ENCODE results near the gene RTP3. TPM values are rescaled to one million over a fixed set of nuclear protein-coding genes. Genes with fewer than 3 reads are reported as not detected.

Gene RTP3
- total and polyA plus RNA-seq, 7 donors = not detected

- intact Hi-C loops (cut with DNase I) = no loop called here
- WGBS, 2 donors = 25 to 56% methylated on average over 44 of the region's 44 CpGs
- Histone ChIP-seq H3K36me3 (no peaks in the 10 kb centered on the region), H3K4me1 (no peaks in the 10 kb centered on the region), H3K9me3 (no peaks in the 10 kb centered on the region), H3K27ac (no peak within 1 kb of the TSS), H3K4me3 (no peak within 1 kb of the TSS), H3K27me3 (peaks cover 5 to 32% (median 25%) of the 10 kb centered on the region in 3 donors)
- no peak for DNase-seq
- TF ChIP-seq CTCF (IDR thresholded peaks at IDR 0.05) (no peak), POLR2A (IDR thresholded peaks at IDR 0.05) (no peak)
Observed at GRCh38 chr3:46464326-46465195, 33.2 kb upstream of the RTP3 start, which contains the start of gene LTF. LTF (minus strand) TSS chr3:46464905; CDS start chr3:46464867, 38 bp downstream.

GRCh38 chr3:46465196-46465520 is 32.6 kb upstream of the RTP3 start:
- Histone ChIP-seq H3K4me3 (no peak overlapping the region), H3K27me3 (peaks cover 5 to 32% (median 25%) of the 10 kb centered on the region in 3 donors), H3K4me1 (no peaks in the 10 kb centered on the region), H3K36me3 (no peaks in the 10 kb centered on the region), H3K9me3 (no peaks in the 10 kb centered on the region), H3K27ac (no peak overlapping the region)
- no peak for DNase-seq
- intact Hi-C loops (cut with DNase I) = no loop called here
- WGBS, 2 donors = 69 to 70% methylated on average over 2 of the region's 2 CpGs
- no peak for TF ChIP-seq POLR2A (IDR thresholded peaks at IDR 0.05)
- TF ChIP-seq CTCF (IDR thresholded peaks at IDR 0.05) = no peak
- no peak for TF ChIP-seq EP300 (IDR thresholded peaks at IDR 0.05)
- TF ChIP-seq POLR2AphosphoS5 (IDR thresholded peaks at IDR 0.05) = no peak

GRCh38 chr3:46466273-46466672 is 31.5 kb upstream of the RTP3 start:
- H3K27me3 ChIP-seq = peaks cover 5 to 32% (median 25%) of the 10 kb centered on the region in 3 donors
- intact Hi-C loops (cut with DNase I) = no loop called here

GRCh38 chr3:46466871-46467403 is 30.8 kb upstream of the RTP3 start:
- DNase-seq = no peak
- H3K4me1 ChIP-seq = no peaks in the 10 kb centered on the region
- WGBS, 2 donors = 89 to 91% methylated on average over 1 of the region's 1 CpG
- intact Hi-C loops (cut with DNase I) = no loop called here
- no peak for TF ChIP-seq POLR2A (IDR thresholded peaks at IDR 0.05)
- no peak for TF ChIP-seq POLR2AphosphoS5 (IDR thresholded peaks at IDR 0.05)
- TF ChIP-seq CTCF (IDR thresholded peaks at IDR 0.05) = no peak
- no peak for TF ChIP-seq EP300 (IDR thresholded peaks at IDR 0.05)
- no peaks in the 10 kb centered on the region for H3K36me3 ChIP-seq
- H3K27me3 ChIP-seq = peaks cover 5 to 32% (median 25%) of the 10 kb centered on the region in 3 donors
- no peak overlapping the region for H3K4me3 ChIP-seq
- no peak overlapping the region for H3K27ac ChIP-seq
- H3K9me3 ChIP-seq = no peaks in the 10 kb centered on the region

More at GRCh38 chr3:46466273-46466672, 31.5 kb upstream of the RTP3 start:
- no peak overlapping the region for H3K27ac ChIP-seq
- H3K4me3 ChIP-seq = no peak overlapping the region
- H3K9me3 ChIP-seq = no peaks in the 10 kb centered on the region
- H3K4me1 ChIP-seq = no peaks in the 10 kb centered on the region
- TF ChIP-seq POLR2A (IDR thresholded peaks at IDR 0.05) (no peak), CTCF (IDR thresholded peaks at IDR 0.05) (no peak), POLR2AphosphoS5 (IDR thresholded peaks at IDR 0.05) (no peak), EP300 (IDR thresholded peaks at IDR 0.05) (no peak)
- no peaks in the 10 kb centered on the region for H3K36me3 ChIP-seq
- no peak for DNase-seq

Measured in sigmoid colon (tissue), 7 donors.